SU-DHL-6 (cell line): Measurements from ENCODE around the gene SFI1.

ENCODE experiments used
- H2AFZ ChIP-seq: fragments of 200-600 bp; sonication (generic); 2 replicates; pipeline ENCODE4 v1.6.1; 2014; ENCODE audit warnings: low read depth, mild to moderate bottlenecking, moderate library complexity, mixed read lengths, antibody characterized with exemption, low read length; ENCODE audit not compliant: severe bottlenecking
- H3F3A ChIP-seq: fragments of 200-600 bp; shearing (Covaris generic); 2 replicates; pipeline ENCODE4 v1.6.0; 2016; ENCODE audit warnings: antibody characterized with exemption, mild to moderate bottlenecking; ENCODE audit not compliant: insufficient read depth
- H3K27ac ChIP-seq: fragments of 200-600 bp; sonication (generic); 2 replicates; pipeline ENCODE4 v1.5.1; 2016; ENCODE audit warnings: low read depth, mild to moderate bottlenecking, low read length, moderate library complexity, mixed read lengths
- H3K27me3 ChIP-seq: fragments of 200-600 bp; sonication (generic), shearing (Covaris generic); 2 replicates; pipeline ENCODE4 v1.6.0; 2014; ENCODE audit warnings: mild to moderate bottlenecking, low read length
- H3K36me3 ChIP-seq: fragments of 200-600 bp; sonication (generic); 2 replicates; pipeline ENCODE4 v1.6.1; 2014; ENCODE audit warnings: mild to moderate bottlenecking, low read length, mixed read lengths
- H3K4me2 ChIP-seq: fragments of 300-600, 200-600 bp; shearing (Covaris generic), sonication (generic); 2 replicates; pipeline ENCODE4 v1.6.0; 2014; ENCODE audit warnings: low read length, low read depth, mild to moderate bottlenecking; ENCODE audit not compliant: poor library complexity, severe bottlenecking
- H3K4me3 ChIP-seq: fragments of 200-600 bp; sonication (generic); 2 replicates; pipeline ENCODE4 v1.5.1; 2014; ENCODE audit warnings: antibody characterized with exemption, low read length, mild to moderate bottlenecking, mixed read lengths; ENCODE audit not compliant: insufficient read depth, poor library complexity, severe bottlenecking
- H3K79me2 ChIP-seq: fragments of 200-600 bp; sonication (generic); 2 replicates; pipeline ENCODE4 v1.6.1; 2014; ENCODE audit warnings: mild to moderate bottlenecking, low read length, moderate library complexity; ENCODE audit not compliant: insufficient read depth
- H3K9ac ChIP-seq: fragments of 200-600 bp; sonication (generic); 2 replicates; pipeline ENCODE4 v1.7.0; 2014; ENCODE audit warnings: mild to moderate bottlenecking, low read length
- H3K9me2 ChIP-seq: fragments of 200-600 bp; sonication (generic); replicated peaks from 2 replicates; pipeline ENCODE4 v1.6.1; 2014; ENCODE audit warnings: low read length; ENCODE audit not compliant: insufficient read depth
- H3K9me3 ChIP-seq: fragments of 200-600 bp; sonication (generic); 2 replicates; pipeline ENCODE4 v1.6.1; 2014; ENCODE audit warnings: low read length, mixed read lengths; ENCODE audit not compliant: insufficient read depth
- H4K20me1 ChIP-seq: fragments of 200-600 bp; sonication (generic); 2 replicates; pipeline ENCODE4 v1.6.1; 2014; ENCODE audit warnings: low read depth, mild to moderate bottlenecking, antibody characterized with exemption, low read length, moderate library complexity, mixed read lengths
- EZH2phosphoT487 ChIP-seq: fragments of 200-600 bp; sonication (generic), shearing (Covaris generic); conservative IDR thresholded peaks from 2 replicates; pipeline ENCODE4 v1.6.1; 2018; ENCODE audit warnings: mild to moderate bottlenecking, antibody characterized with exemption, low read length, moderate library complexity, mixed read lengths
- TF ChIP-seq, protein P1 (sequence below): fragments of 200-600 bp; sonication (generic); IDR thresholded peaks from one replicate; pipeline ENCODE4 v1.5.1; 2017; ENCODE audit warnings: antibody characterized with exemption, mild to moderate bottlenecking, low read length, moderate library complexity; ENCODE audit not compliant: insufficient read depth, poor library complexity, severe bottlenecking

SFI1 gene

DNA sequence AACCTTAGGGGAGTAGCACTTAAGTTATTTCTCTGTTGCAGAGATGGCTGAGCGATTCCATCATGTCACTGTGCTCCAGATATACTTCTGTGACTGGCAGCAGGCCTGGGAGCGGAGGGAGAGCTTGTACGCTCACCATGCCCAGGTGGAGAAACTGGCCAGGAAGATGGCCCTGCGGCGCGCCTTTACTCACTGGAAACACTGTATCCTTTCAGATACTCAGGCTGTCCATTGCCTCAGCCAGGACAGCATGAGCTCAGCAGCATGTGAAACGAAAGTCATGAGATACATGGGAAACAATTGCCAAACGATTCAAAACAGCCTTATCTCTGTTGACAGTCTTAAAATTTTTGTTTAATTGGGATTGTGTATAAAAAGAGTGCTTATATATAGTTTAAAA lies 78.9 kb downstream of the SFI1 start:
- H3K36me3 ChIP-seq: 0 out of 2 replicates have a peak, but pooled peaks cover 4% of the 10 kb centered on the region
- H2AFZ ChIP-seq: no peak overlapping the region
- no peak overlapping the region for H3K4me3 ChIP-seq
- H3K27me3 ChIP-seq: no peaks in the 10 kb centered on the region
- 0 out of 2 replicates have a peak, but pooled peaks cover 2% of the 10 kb centered on the region for H3F3A ChIP-seq
- TF ChIP-seq, protein P1, sequence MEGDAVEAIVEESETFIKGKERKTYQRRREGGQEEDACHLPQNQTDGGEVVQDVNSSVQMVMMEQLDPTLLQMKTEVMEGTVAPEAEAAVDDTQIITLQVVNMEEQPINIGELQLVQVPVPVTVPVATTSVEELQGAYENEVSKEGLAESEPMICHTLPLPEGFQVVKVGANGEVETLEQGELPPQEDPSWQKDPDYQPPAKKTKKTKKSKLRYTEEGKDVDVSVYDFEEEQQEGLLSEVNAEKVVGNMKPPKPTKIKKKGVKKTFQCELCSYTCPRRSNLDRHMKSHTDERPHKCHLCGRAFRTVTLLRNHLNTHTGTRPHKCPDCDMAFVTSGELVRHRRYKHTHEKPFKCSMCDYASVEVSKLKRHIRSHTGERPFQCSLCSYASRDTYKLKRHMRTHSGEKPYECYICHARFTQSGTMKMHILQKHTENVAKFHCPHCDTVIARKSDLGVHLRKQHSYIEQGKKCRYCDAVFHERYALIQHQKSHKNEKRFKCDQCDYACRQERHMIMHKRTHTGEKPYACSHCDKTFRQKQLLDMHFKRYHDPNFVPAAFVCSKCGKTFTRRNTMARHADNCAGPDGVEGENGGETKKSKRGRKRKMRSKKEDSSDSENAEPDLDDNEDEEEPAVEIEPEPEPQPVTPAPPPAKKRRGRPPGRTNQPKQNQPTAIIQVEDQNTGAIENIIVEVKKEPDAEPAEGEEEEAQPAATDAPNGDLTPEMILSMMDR: no peak
- no peak for TF ChIP-seq EZH2phosphoT487
- H3K9ac ChIP-seq: no peak overlapping the region
- no peaks in the 10 kb centered on the region for H3K79me2 ChIP-seq
- no peaks in the 10 kb centered on the region for H3K9me2 ChIP-seq
- no peaks in the 10 kb centered on the region for H3K9me3 ChIP-seq
- H3K4me2 ChIP-seq: no peak overlapping the region
- H3K27ac ChIP-seq: no peak overlapping the region
- no peaks in the 10 kb centered on the region for H4K20me1 ChIP-seq

DNA sequence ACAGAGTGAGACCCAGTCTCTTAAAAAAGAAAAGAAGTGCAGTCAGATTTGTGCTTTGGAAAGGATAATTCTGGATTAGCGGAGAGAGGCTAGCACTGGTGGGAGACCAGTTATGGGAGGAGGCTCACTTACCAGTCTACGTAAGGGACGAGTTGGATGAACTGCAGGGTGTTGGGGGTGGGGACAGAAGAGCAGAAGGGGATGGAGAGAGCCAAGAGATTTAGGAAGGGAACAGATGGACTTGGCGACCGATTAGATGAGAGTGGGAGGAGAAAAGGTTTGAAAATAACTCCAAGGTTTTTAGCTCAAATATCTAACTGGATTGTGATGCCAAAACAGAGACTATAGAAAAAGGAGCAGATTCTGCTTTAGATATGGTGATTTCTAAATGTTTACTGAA lies 81.4 kb downstream of the SFI1 start:
- Histone ChIP-seq H3F3A (0 out of 2 replicates have a peak, but pooled peaks cover 2% of the 10 kb centered on the region), H3K4me3 (no peak overlapping the region), H3K9me2 (no peaks in the 10 kb centered on the region), H3K27me3 (no peaks in the 10 kb centered on the region), H3K9me3 (no peaks in the 10 kb centered on the region), H3K27ac (no peak overlapping the region), H2AFZ (no peak overlapping the region), H3K79me2 (no peaks in the 10 kb centered on the region), H3K9ac (no peak overlapping the region), H3K36me3 (0 out of 2 replicates have a peak, but pooled peaks cover 3% of the 10 kb centered on the region), H3K4me2 (no peak overlapping the region), H4K20me1 (no peaks in the 10 kb centered on the region)
- TF ChIP-seq, protein P1: no peak
- no peak for TF ChIP-seq EZH2phosphoT487

DNA sequence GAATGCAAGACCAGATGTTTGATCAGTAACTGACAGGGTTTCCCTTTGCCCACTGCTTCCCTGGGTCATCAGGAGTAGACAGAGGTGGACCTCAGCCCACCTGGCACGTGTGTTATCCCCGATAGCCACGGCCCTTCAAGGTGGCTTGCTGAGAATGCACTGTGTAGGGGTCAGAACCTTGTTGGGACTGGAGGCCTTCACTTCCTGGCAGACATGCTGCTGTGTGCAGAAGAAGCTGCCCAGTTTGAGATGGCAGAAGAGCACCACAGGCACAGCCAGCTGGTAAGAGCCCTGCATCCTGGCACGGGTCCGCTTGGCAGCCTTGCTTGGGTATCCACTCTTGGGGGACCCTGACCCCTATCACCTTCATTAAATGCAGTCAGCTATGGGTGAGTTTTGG lies 81.8 kb downstream of the SFI1 start:
- Histone ChIP-seq H3F3A (0 out of 2 replicates have a peak, but pooled peaks cover 2% of the 10 kb centered on the region), H3K9me3 (no peaks in the 10 kb centered on the region), H3K27ac (no peak overlapping the region), H3K9ac (no peak overlapping the region), H2AFZ (no peak overlapping the region), H3K79me2 (no peaks in the 10 kb centered on the region), H3K27me3 (no peaks in the 10 kb centered on the region), H3K9me2 (no peaks in the 10 kb centered on the region), H3K4me2 (no peak overlapping the region), H3K4me3 (no peak overlapping the region), H4K20me1 (no peaks in the 10 kb centered on the region), H3K36me3 (0 out of 2 replicates have a peak, but pooled peaks cover 3% of the 10 kb centered on the region)
- no peak for TF ChIP-seq EZH2phosphoT487
- TF ChIP-seq, protein P1: no peak
